ENCODE measurements around the gene ZGPAT.

GRCh38 chr20:63768591-63769515 is 61.0 kb downstream of the ZGPAT start:
- TF ChIP-seq CTCF (conservative IDR thresholded peaks at IDR 0.05; ENCODE audit: low read depth, low read length) (no peak), POLR2A (IDR thresholded peaks at IDR 0.05; ENCODE audit: low read depth, low read length) (no peak), MXI1 (IDR thresholded peaks at IDR 0.05; ENCODE audit: borderline replicate concordance, low read depth, low read length) (no peak), SMC3 (IDR thresholded peaks at IDR 0.05; ENCODE audit: low read depth, low read length) (no peak), FOS (IDR thresholded peaks at IDR 0.05; ENCODE audit: low read depth, low read length) (no peak), CEBPB (IDR thresholded peaks at IDR 0.05; ENCODE audit: low read depth, low read length) (no peak), ELK1 (IDR thresholded peaks at IDR 0.05; ENCODE audit: borderline replicate concordance, low read depth, low read length) (no peak), USF2 (IDR thresholded peaks at IDR 0.05; ENCODE audit: low read depth, low read length) (no peak), MAZ (IDR thresholded peaks at IDR 0.05; ENCODE audit: borderline replicate concordance, low read depth, low read length) (no peak), RFX5 (IDR thresholded peaks at IDR 0.05; ENCODE audit: low read depth, low read length) (no peak), RCOR1 (IDR thresholded peaks at IDR 0.05; ENCODE audit: insufficient replicate concordance, low read length) (no peak)

All from IMR-90 (cell line).